ENCODE measurements around the gene GYS1.
"Not testable (repeated sequence)": the region's sequence is repeated elsewhere in the genome, so short reads cannot be mapped to it uniquely, and the experiment has no call there.

GYS1 gene

DNA sequence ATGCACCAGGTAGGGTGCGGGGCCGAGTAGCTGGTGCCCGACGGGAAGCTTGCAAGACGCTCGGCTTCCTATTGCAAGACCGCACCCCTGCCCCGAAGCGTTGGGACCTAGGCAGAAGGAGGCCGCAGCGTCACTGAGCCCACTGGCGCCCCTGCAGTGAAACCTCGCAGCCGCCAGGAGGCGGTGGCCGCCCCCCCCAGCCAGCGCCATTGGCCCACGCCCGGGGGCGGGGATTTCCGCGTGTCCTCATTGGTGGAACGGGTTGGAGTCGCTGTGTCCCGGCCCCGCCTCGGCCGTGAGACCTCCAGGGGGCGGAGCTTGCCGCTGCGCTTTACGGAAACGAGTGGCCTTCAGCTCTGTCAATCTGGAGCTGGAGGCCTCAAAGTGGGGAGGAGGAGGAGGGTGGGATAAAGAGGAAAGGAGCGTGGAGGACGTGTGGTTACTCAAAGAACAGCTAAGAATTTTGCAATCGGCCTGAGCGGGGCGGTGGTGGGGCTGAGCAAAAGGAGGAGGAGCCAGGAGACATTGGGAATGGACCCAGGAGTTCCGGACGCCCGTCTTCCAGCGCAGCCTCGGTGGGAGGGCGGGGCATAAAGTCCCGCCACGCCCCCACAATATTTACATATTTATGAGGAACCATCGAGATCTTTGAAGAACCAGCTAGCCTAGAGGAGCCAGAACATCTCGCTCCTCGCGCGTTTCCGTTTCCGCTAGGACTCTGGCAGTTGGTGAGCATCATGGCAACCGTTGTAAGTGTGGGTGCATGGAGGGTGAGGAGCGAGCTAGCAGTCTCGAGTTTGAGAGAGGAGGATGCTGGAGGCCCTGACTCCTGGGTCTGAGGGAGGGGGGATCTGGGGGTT lies at the start of gene GYS1, which contains the start of gene RUVBL2:
TSS of gene GYS1 (minus strand) at position 135 of the 860 bp plus-strand sequence. CDS start 197 bp downstream, outside the sequence.
TSS of gene RUVBL2 (plus strand) at position 713 of the 860 bp plus-strand sequence. CDS start at position 738, 25 bp downstream.
- peak; percentile 100 for DNase-seq

DNA sequence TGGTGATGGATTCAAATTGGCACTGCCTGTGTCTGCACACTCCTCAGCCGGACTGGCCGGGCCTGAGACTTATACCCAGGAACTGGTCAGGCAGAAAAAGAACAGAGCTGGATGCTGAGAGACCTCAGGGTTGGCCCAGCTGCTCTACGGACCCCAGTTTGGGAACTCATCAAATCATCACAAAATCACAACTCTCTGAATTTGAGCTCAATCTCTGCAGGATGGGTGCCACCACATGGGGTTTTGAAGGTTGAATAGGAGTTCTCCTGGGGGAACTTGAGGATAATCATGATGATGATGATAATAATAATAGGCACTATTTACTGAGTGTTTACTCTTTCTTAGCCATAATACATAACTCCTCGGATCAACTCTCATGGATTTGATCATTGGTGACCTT lies 49.6 kb upstream of the GYS1 start:
- DNase-seq, result not testable (repeated sequence)

DNA sequence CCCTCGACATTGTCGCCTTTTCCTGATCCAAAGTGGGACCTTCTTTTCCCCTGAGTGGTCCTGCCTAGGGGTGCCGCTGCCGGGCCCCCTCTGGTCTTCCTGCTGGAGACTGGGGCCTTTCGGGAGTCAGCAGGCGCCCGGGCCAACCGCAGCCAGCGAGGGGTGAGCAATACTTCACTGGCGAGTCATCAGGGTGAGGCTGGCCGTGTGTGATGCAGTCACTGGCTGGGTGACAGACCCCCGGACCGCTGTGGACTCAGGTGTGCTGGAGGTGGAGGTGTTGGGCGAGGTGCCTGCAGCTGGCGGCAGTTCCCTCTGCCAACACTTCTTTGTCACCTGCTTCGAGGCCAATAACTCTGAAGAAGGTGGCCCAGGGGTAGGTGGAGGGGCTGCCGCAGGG lies 49.1 kb upstream of the GYS1 start:
- no peak for DNase-seq

DNA sequence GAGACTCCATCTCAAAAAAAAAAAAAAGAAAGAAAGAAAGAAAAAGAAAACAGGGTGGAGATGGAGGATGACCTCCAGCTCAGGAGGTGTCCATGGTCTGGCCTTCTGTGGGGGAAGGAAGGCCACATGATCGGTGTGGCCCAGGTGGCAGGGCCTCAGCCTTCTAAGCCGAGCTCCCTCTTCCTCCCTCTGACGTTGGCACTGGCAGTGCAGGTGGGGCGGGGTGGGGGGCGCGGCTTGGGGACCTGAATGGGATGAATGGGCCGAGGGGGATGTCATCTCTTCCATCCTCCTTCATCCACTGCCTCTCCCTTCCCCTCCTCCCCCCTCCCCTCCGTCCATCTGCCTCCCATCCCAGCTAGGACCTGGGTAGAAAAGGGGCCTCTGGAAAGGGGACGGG lies 46.6 kb upstream of the GYS1 start:
- DNase-seq, result not testable (repeated sequence)

- DNase-seq, result not testable (repeated sequence)
These were observed 45.6 kb upstream of the GYS1 start for GRCh38 chr19:49038557-49039276.

- not testable (repeated sequence) for DNase-seq
These were observed 45.0 kb upstream of the GYS1 start for GRCh38 chr19:49038111-49038510.

DNA sequence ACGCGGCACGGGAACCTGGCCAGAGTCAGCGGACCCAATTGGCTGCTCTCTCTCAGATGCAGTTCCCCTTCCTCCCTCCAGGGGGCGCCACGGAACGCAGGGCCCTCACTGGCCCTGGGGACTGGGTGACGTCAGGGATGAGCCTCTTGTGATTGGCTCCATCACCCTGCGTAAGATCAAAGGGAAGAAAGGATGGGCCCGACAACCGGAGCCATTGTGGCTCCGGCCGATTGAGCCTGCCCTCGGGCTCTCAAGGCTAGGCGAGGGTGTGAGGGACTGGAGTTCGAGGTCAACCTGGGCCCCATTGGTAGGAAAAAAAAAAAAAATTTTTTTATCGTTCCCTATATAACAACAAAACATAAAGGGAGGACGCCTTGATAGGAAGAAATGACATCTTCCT lies 43.7 kb upstream of the GYS1 start, which contains the start of gene CGB1:
TSS of gene CGB1 (minus strand) at position 81 of the 400 bp plus-strand sequence. CDS start 184 bp downstream, outside the sequence.
- DNase-seq, result peak; percentile 79

- DNase-seq, result peak; percentile 92
These were observed 38.7 kb upstream of the GYS1 start, which contains the start of gene CGB2 for GRCh38 chr19:49031642-49032301. TSS of gene CGB2 (plus strand) at chr19:49031890. CDS start at chr19:49032096, 206 bp downstream.

GRCh38 chr19:49030323-49030722 lies 37.2 kb upstream of the GYS1 start:
- DNase-seq, result not testable (repeated sequence)

DNA sequence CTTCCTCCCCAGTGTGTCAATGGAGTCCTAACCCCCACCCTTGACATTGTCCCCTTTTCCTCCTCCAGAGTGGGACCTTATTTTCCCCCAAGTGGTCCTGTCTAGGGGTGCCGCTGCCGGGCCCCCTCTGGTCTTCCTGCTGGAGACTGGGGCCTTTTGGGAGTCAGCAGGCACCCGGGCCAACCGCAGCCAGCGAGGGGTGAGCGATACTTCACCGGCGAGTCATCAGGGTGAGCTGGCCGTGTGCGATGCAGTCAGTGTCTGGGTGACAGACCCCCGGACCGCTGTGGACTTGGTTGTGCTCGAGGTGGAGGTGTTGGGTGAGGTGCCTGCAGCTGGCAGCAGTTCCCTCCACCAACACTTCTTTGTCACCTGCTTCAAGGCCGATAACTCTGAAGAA lies 36.6 kb upstream of the GYS1 start:
- DNase-seq, result not testable (repeated sequence)

GRCh38 chr19:49028686-49029085 lies 35.6 kb upstream of the GYS1 start:
- DNase-seq, result not testable (repeated sequence)

DNA sequence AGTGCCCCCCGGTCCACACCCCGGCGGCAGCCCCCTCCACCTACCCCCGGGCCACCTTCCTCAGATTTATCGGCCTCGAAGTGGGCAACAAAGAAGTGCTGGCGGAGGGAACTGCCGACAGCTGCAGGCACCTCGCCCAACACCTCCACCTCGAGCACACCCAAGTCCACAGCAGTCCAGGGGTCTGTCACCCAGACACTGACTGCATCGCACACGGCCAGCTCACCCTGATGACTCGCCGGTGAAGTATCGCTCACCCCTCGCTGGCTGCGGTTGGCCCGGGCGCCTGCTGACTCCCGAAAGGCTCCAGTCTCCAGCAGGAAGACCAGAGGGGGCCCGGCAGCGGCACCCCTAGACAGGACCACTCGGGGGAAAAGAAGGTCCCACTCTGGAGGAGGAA lies 32.5 kb upstream of the GYS1 start:
- not testable (repeated sequence) for DNase-seq

DNA sequence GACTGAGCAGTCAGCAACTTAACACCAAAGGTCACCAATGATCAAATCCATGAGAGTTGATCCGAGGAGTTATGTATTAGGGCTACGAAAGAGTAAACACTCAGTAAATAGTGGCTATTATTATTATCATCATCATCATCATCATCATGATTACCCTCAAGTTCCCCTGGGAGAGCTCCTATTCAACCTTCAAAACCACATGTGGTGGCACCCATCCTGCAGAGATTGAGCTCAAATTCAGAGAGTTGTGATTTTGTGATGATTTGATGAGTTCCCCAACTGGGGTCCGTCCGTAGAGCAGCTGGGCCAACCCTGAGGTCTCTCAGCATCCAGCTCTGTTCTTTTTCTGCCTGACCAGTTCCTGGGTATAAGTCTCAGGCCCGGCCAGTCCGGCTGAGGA lies 32.0 kb upstream of the GYS1 start:
- not testable (repeated sequence) for DNase-seq

DNA sequence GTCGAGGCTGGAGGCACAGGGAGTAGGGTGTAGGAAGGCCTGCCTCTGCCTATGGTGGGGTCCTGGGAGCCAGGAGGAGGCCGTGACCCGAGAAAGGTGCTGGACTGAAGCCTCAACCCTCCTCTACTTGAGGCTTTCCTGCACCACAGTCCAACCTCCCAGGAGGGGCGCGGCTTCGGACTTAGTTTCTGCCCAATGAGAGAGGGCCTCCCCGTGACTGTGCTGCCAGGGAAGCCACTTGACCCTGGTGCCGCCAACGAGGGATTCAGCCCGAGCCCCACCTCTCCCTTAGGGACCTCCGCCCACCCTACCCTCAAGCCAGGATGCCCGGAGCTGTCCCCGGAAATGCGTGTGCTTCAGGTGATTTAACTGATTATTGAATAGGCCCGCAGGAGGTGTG lies 31.1 kb upstream of the GYS1 start, which contains the start of gene CGB3:
TSS of gene CGB3 (minus strand) at position 101 of the 400 bp plus-strand sequence. CDS start 362 bp downstream, outside the sequence.
- not testable (repeated sequence) for DNase-seq

GRCh38 chr19:49022116-49022515 lies 29.0 kb upstream of the GYS1 start:
- no peak for DNase-seq

DNA sequence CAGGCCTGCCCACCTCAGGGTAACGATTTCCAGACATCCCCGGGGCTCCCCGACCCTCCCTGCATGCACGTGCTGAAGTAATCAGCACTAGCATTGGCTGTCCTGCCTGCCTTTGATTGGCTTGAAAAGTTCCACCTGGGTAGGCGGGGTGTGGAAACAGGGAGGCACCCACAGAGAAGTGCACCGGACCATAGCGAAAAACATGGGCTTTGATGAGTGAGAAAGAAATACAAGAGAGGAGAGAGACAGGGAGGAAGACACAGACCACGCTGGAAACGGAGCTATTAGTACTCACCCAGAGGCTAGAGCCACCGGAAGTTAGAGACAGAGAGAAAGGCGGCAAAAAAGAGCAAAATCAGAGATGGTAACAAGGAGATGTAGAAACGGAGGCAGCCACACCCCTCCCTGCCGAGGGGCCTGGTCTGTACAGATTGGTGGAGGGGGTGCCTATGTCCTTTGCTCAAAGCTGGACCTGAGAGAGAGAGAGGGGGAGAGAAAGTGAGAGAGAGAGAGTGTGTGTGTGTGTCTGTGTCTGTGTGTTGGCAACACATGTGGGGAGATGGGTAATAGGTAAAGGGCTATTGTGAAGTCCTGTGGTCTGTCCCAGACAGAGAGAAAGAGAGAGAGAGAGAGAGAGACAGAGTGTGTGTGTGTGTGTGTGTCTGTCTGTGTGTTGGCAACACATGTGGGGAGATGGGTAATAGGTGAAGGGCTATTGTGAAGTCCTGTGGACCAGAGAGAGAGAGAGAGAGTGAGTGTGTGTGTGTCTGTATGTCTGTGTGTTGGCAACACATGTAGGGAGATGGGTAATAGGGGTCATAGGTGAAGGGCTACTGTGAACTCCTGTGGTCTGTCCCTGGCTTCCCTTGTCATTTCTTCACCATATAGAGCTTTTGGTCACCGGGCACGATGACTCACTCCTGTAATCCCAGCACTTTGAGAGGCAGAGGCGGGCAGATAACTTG lies 28.1 kb upstream of the GYS1 start:
- DNase-seq, result peak; percentile 39

- DNase-seq, result no peak
These were observed 27.2 kb upstream of the GYS1 start for GRCh38 chr19:49020342-49020741.

DNA sequence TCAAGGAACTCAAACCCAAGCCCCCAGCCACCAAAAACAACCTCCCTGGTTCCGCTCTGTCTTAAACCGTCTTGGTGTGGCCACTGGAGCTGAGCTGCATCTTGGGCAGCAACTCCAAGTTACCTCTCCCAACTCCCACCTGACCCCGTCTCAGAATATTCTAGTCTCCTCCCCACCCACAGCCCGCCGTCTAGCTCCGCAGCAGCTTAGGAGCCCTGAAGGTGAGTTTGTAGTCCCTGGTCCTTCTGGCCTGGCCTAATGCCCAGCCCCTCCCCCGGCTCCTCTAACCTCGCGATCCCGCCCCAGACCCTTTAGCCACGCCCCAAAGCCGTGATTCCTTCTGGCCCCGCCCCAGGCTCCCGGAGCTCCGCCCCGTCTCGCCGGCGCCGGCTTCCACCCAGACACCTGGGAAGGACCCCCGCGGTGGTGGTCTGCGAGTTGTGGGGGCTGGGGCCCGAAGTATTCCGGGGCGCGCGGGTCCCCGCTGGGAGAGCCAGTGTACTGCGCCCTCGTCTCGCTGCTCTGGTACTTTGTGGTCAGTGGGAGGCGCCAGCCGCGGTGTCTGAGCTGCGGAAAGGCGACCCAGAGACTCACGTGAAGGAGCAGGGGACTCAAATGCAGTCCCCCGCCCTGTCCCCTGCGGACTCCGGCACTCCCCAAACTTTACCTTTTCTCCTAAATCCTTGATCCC lies 26.3 kb upstream of the GYS1 start:
- DNase-seq, result peak; percentile 70

DNA sequence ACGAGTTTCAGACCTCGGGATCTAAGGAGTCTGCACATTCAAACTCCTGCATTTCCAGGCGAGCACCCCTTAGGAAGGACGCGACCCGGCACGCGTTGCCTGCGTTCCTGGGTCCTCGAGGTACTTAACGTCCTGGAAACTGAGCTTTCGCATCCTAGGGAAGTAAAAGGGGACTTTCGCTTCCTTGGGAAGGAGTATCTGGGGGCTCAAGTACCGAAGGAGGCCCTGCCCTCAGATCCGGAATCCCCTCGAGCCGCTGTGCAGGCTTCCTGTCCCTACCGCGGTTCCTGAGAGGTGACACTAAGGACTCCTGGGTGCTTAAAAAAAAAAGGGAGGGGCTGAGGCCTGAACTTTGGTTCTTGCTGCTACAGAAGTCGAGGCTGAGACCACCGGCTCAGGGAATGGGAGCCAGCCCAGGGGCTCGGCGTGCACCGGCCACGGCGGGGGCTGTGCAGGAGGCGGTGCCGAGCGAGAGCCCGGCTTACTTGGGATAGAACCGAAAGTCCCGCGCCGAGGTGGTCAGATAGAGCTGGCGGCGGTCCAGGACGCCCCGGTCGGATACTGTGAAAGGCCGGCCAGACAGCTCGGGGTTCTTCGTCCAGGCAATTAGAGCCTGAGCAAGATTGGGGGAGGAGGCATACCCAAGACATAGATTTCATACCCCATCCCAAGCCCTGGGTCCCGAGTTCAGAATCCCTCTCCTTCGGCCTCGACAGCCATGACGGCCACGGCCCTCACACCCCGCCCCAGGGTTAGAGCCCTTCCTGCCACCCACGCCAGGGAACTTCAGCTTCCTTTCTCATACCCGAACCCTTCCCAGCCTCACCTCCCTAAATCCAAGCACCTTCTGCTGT lies 25.5 kb upstream of the GYS1 start:
- peak; percentile 26 for DNase-seq

Measured in activated CD4-positive, alpha-beta T cell treated with anti-CD3 and anti-CD28 coated beads, Interleukin-10, Interleukin-2, amounts not matched to agents 100 ng/mL and 50 ng/mL, durations not matched to agents 16 hours and 8 hours (primary cell).